NT2/D1 (cell line): ENCODE measurements around the gene PPP1R18.

Source experiments
- DNase-seq: peaks from one replicate; pipeline ENCODE4 v3.0.0-alpha.2; 2011; ENCODE audit warnings: low read depth, low spot score
- H3K27me3 ChIP-seq: 2 replicates; pipeline ENCODE4 v1.6.0; 2011; ENCODE audit warnings: mild to moderate bottlenecking; ENCODE audit not compliant: insufficient read length, insufficient read depth
- H3K36me3 ChIP-seq: 2 replicates; pipeline ENCODE4 v1.6.1; 2011; ENCODE audit warnings: mild to moderate bottlenecking, low read length, mixed read lengths; ENCODE audit not compliant: insufficient read depth, insufficient read length
- H3K4me1 ChIP-seq: 2 replicates; pipeline ENCODE4 v1.5.1; 2011; ENCODE audit not compliant: insufficient read depth, insufficient read length
- H3K4me3 ChIP-seq: 2 replicates; pipeline ENCODE4 v1.5.1; 2011; ENCODE audit warnings: low read depth; ENCODE audit not compliant: insufficient read length
- H3K9ac ChIP-seq: 2 replicates; pipeline ENCODE4 v1.6.0; 2011; ENCODE audit warnings: low read depth; ENCODE audit not compliant: insufficient read length
- H3K9me3 ChIP-seq: 2 replicates; pipeline ENCODE4 v1.5.1; 2011; ENCODE audit warnings: mild to moderate bottlenecking, low read length; ENCODE audit not compliant: insufficient read depth
- SUZ12 ChIP-seq: IDR thresholded peaks from 2 replicates; pipeline ENCODE4 v1.6.1; 2011; ENCODE audit not compliant: insufficient read length, insufficient read depth; ENCODE audit errors: extremely low read depth
- YY1 ChIP-seq: IDR thresholded peaks from 2 replicates; pipeline ENCODE4 v1.6.1; 2011; ENCODE audit not compliant: insufficient read length, insufficient read depth
- ZNF274 ChIP-seq: IDR thresholded peaks from 2 replicates; pipeline ENCODE4 v1.6.1; 2011; ENCODE audit warnings: mild to moderate bottlenecking, low read depth, low read length

The PPP1R18 gene, protein sequence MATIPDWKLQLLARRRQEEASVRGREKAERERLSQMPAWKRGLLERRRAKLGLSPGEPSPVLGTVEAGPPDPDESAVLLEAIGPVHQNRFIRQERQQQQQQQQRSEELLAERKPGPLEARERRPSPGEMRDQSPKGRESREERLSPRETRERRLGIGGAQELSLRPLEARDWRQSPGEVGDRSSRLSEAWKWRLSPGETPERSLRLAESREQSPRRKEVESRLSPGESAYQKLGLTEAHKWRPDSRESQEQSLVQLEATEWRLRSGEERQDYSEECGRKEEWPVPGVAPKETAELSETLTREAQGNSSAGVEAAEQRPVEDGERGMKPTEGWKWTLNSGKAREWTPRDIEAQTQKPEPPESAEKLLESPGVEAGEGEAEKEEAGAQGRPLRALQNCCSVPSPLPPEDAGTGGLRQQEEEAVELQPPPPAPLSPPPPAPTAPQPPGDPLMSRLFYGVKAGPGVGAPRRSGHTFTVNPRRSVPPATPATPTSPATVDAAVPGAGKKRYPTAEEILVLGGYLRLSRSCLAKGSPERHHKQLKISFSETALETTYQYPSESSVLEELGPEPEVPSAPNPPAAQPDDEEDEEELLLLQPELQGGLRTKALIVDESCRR

DNA sequence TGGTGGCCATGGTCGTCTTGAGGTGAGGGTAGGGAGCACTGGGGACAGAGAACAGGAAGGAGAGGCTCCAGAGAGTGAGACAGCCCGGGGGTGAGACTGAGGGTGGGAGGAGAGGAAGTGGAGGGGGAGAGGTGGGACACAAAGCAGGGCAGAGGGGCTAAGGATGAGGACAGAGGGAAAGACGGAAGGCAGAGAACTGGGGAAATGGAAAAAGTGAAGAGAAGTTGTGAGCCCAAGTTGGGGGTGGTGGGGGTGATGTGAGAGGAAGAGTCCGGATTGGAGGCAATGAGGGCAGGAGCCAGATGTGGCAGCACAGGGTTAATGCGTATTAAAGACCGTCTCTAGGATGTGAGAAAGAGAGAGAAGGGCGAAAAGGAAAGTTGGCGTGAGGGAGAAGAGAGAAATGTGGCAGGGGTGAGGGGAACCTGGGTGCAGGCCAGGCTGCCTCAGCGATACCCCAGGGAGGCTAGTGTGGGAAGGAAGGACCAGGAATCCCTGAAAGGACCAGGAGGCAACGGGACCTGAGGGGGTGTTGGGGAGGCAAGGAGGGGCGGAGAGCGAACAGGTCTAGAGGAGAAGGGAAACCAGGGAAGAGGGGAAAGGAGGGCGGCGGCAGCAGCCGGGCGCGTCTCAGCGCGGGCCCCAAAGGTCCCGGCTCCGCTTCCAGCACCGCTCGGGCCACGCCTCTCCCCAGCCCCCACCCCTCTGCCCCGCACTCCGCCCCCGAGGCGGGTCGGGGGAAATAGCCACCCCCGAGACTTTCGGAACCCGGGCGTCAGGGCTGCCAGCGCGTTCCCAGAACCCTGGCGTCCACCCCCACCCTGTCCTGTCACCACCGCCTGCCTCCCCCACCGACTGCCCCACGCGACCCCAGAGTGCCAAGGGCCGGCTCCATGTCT lies at the start of gene PPP1R18:
Gene PPP1R18 (minus strand): TSS at position 637 of the 899 bp plus-strand sequence. CDS start 627 bp downstream, at position 10.
- H3K4me3 ChIP-seq: peak within 1 kb of the TSS; percentile 63
- H3K36me3 ChIP-seq: peaks cover 33% of the 10 kb centered on the region
- no peaks in the 10 kb centered on the region for H3K9me3 ChIP-seq
- H3K27me3 ChIP-seq: no peaks in the 10 kb centered on the region
- TF ChIP-seq ZNF274 (no peak), YY1 (no peak), SUZ12 (no peak)
- H3K4me1 ChIP-seq: peaks cover 20% of the 10 kb centered on the region
- H3K9ac ChIP-seq: peak within 1 kb of the TSS; percentile 86
- no peak for DNase-seq

DNA sequence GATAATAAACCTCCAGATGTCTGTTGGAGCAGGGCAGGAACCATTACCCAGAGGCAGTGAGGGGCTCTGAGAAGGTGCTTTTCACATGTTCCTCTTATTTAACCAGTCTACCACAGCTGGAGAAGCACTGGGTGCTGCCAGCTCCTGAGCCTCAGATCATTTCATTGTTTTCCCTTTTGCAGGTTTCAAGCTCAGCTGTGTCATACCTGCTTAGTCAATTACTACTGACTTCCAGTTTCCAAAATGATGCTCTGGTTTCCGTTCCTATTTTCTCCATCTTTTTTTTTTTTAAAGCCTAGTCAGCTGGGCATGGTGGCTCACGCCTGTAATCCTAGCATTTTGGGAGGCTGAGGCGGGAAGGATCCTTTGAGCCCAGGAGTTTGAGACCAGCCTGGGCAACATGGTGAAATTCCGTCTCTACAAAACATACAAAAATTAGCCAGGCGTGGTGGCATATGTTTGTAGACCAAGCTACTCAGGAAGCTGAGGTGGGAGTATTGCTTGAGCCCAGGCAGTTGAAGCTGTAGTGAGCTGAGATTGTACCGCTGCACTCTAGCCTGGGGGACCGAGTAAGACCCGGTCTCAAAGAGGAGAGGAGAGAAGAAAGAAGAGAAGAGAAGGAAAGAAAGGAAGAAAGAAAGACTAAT lies 49.3 kb upstream of the PPP1R18 start:
- Histone ChIP-seq H3K36me3 (peaks cover 67% of the 10 kb centered on the region), H3K9me3 (no peaks in the 10 kb centered on the region), H3K4me1 (peaks cover 4% of the 10 kb centered on the region), H3K27me3 (no peaks in the 10 kb centered on the region), H3K9ac (no peak overlapping the region), H3K4me3 (no peak overlapping the region)
- TF ChIP-seq ZNF274 (no peak), YY1 (no peak), SUZ12 (no peak)
- DNase-seq: no peak

GRCh38 chr6:30732237-30732943 lies 45.9 kb upstream of the PPP1R18 start:
- Histone ChIP-seq H3K27me3 (no peaks in the 10 kb centered on the region), H3K4me3 (no peak overlapping the region), H3K9ac (no peak overlapping the region), H3K4me1 (peaks cover 6% of the 10 kb centered on the region), H3K36me3 (peaks cover 63% of the 10 kb centered on the region), H3K9me3 (no peaks in the 10 kb centered on the region)
- no peak for TF ChIP-seq SUZ12
- no peak for TF ChIP-seq YY1
- TF ChIP-seq ZNF274: no peak
- DNase-seq: no peak

DNA sequence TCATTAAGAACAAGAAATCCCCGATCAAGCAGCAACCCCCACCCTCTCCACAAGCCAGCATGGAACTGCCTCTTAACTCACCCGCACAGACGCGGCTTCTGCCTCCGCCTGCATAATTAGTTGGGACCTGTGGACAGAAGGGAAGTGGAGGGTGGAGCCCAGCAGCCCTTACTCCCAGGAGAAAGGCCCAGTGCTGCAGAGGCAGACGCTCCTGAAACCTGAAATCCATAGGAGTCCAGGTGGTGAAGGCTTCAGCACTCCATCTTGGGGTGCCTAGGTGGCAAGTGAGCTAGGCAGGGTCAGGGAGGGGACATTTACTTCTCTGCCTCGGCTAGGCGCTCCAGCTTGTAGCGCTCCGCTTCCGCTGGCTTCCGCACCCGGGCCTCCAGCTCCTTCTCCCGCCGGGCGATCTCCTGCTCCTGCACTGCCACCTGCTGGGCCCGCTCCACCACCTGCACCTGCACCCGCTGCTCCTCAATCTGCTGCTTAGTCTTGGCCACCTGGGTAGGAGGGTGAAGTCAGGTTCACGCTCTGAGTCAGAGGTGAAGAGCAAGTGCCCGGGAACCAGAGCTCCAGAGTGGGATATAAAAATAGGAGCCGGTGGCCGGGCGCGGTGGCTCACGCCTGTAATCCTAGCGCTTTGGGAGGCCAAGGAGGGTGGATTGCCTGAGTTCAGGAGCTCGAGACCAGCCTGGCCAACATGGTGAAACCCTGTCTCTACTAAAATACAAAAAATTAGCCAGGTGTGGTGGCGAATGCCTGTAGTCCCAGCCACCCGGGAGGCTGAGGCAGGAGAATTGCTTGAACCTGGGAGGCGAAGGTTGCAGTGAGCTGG lies 44.4 kb upstream of the PPP1R18 start:
- H3K9me3 ChIP-seq: no peaks in the 10 kb centered on the region
- TF ChIP-seq YY1 (no peak), SUZ12 (no peak), ZNF274 (no peak)
- peaks cover 6% of the 10 kb centered on the region for H3K4me1 ChIP-seq
- peaks cover 59% of the 10 kb centered on the region for H3K36me3 ChIP-seq
- peak overlapping the region; percentile 32 for H3K9ac ChIP-seq
- no peak overlapping the region for H3K4me3 ChIP-seq
- no peaks in the 10 kb centered on the region for H3K27me3 ChIP-seq
- DNase-seq: no peak

DNA sequence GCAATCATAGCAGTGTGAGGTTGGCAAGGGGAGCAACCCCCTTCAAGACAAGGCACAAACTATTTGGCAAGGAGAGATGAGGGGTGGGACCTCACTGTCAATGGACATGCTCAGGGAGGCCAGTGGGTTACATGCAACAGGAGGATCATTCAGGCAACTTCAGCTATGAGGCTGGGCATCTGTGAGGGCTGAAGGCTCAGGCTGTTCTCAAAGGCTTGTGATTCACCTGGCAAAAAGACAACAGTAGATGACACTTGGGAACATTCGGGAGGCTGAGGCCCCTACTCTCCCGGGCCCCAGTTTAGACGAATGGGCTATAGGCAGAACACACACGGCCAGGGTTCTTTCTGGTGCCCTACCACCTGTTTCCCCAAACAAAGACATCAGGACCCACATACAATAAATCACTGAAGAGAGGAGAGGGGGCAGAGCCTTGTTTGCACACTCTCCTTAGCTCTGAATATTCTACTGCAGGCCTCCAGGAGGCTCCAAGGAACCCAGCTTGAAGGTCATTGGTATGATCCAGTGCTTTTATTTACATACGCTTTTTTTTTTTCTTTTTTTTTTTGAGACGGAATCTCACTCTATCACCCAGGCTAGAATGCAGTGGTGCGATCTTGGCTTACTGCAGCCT lies 41.6 kb upstream of the PPP1R18 start:
- DNase-seq: no peak
- H3K9ac ChIP-seq: no peak overlapping the region
- H3K4me3 ChIP-seq: no peak overlapping the region
- H3K36me3 ChIP-seq: peaks cover 69% of the 10 kb centered on the region
- H3K9me3 ChIP-seq: no peaks in the 10 kb centered on the region
- TF ChIP-seq ZNF274: no peak
- TF ChIP-seq SUZ12: no peak
- TF ChIP-seq YY1: no peak
- H3K27me3 ChIP-seq: no peaks in the 10 kb centered on the region
- peaks cover 9% of the 10 kb centered on the region for H3K4me1 ChIP-seq
